ENCODE measurements around the gene RIPK1.
"Not testable (repeated sequence)": the region's sequence is repeated elsewhere in the genome, so short reads cannot be mapped to it uniquely, and the experiment has no call there.

Gene RIPK1

DNA sequence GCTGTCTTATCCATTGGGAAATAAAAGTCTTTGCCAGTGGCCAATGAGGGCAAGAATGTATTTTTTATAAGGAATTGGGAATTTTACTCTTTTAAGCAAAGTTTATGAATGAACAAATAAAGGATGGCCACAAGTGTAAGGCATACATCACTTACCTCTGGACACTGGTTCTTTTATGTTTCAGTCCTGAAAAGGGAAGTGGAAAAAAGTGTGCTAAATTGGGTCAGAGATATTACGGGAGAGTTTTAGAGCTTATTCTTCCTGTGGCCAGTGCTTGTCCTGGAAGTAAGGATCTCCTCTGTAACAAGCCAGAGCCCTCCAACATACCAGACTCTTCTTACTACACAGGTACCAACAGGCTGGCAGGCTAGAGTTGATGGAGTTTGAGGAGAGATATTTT lies 22.5 kb upstream of the RIPK1 start:
- no peak overlapping the region for H3K4me3 ChIP-seq (ENCODE audit: low read depth in 1 of 2, low read length in 2 of 2)
- H3K79me2 ChIP-seq (ENCODE audit: insufficient read depth, low read length) = no peaks in the 10 kb centered on the region
- H3K4me2 ChIP-seq (ENCODE audit: insufficient read depth, low read length) = no peak overlapping the region
- H2AFZ ChIP-seq (ENCODE audit: low read depth, low read length) = no peak overlapping the region
- H3K4me1 ChIP-seq (ENCODE audit: insufficient read depth, low read length) = no peaks in the 10 kb centered on the region
- no peaks in the 10 kb centered on the region for H4K20me1 ChIP-seq (ENCODE audit: insufficient read depth, low read length)
- no peaks in the 10 kb centered on the region for H3K36me3 ChIP-seq (ENCODE audit: insufficient read depth, low read length)
- no peak overlapping the region for H3K27ac ChIP-seq (ENCODE audit: low read length)
- peaks cover 7% of the 10 kb centered on the region for H3K27me3 ChIP-seq (ENCODE audit: insufficient read depth, low read length, poor library complexity)
- DNase-seq (no peak), ATAC-seq (ENCODE audit: insufficient read depth, low read depth) (no peak)
- H3K9me3 ChIP-seq (ENCODE audit: insufficient read depth, low read length, severe bottlenecking) = no peaks in the 10 kb centered on the region
- no peak overlapping the region for H3K9ac ChIP-seq (ENCODE audit: low read depth, low read length)
- TF ChIP-seq EZH2 (IDR thresholded peaks at IDR 0.05; ENCODE audit: borderline replicate concordance, low read depth, low read length, severe bottlenecking) = no peak
- TF ChIP-seq, protein P1, sequence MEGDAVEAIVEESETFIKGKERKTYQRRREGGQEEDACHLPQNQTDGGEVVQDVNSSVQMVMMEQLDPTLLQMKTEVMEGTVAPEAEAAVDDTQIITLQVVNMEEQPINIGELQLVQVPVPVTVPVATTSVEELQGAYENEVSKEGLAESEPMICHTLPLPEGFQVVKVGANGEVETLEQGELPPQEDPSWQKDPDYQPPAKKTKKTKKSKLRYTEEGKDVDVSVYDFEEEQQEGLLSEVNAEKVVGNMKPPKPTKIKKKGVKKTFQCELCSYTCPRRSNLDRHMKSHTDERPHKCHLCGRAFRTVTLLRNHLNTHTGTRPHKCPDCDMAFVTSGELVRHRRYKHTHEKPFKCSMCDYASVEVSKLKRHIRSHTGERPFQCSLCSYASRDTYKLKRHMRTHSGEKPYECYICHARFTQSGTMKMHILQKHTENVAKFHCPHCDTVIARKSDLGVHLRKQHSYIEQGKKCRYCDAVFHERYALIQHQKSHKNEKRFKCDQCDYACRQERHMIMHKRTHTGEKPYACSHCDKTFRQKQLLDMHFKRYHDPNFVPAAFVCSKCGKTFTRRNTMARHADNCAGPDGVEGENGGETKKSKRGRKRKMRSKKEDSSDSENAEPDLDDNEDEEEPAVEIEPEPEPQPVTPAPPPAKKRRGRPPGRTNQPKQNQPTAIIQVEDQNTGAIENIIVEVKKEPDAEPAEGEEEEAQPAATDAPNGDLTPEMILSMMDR (IDR thresholded peaks at IDR 0.05; ENCODE audit: borderline replicate concordance, extremely low read depth, low read length, poor library complexity, severe bottlenecking) = no peak

DNA sequence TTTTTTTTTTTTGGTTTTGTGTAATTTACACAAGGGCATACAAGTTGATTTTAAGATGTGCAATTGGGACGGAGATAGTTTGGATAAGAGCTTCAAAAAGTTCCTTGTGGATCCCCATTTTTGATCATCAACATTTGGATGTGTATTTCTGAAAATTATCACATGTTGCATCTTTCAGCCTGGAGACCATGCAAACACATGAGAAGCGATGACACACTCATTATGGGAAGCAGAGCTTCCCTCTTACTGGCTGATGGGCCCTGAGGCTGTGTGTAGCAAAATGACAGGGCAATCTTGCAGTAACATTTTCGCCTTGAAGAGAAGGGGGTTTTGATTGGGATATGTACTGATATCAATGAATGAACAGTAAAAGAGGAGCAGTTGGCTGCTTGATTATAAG lies 22.0 kb upstream of the RIPK1 start:
- Histone ChIP-seq H3K27ac (ENCODE audit: low read length) (no peak overlapping the region), H3K9me3 (ENCODE audit: insufficient read depth, low read length, severe bottlenecking) (no peaks in the 10 kb centered on the region), H3K4me1 (ENCODE audit: insufficient read depth, low read length) (no peaks in the 10 kb centered on the region), H3K79me2 (ENCODE audit: insufficient read depth, low read length) (no peaks in the 10 kb centered on the region), H3K27me3 (ENCODE audit: insufficient read depth, low read length, poor library complexity) (peaks cover 7% of the 10 kb centered on the region), H2AFZ (ENCODE audit: low read depth, low read length) (no peak overlapping the region), H3K9ac (ENCODE audit: low read depth, low read length) (no peak overlapping the region), H3K4me2 (ENCODE audit: insufficient read depth, low read length) (no peak overlapping the region), H3K4me3 (ENCODE audit: low read depth in 1 of 2, low read length in 2 of 2) (no peak overlapping the region), H4K20me1 (ENCODE audit: insufficient read depth, low read length) (no peaks in the 10 kb centered on the region), H3K36me3 (ENCODE audit: insufficient read depth, low read length) (no peaks in the 10 kb centered on the region)
- no peak for TF ChIP-seq EZH2 (IDR thresholded peaks at IDR 0.05; ENCODE audit: borderline replicate concordance, low read depth, low read length, severe bottlenecking)
- TF ChIP-seq, protein P1 (IDR thresholded peaks at IDR 0.05; ENCODE audit: borderline replicate concordance, extremely low read depth, low read length, poor library complexity, severe bottlenecking) = no peak
- ATAC-seq (ENCODE audit: insufficient read depth, low read depth) = no peak
- no peak for DNase-seq

- not testable (repeated sequence) for H3K9ac ChIP-seq (ENCODE audit: low read depth, low read length); ATAC-seq (ENCODE audit: insufficient read depth, low read depth); H3K27me3 ChIP-seq (ENCODE audit: insufficient read depth, low read length, poor library complexity); DNase-seq; H3K4me3 ChIP-seq (ENCODE audit: low read depth in 1 of 2, low read length in 2 of 2); H2AFZ ChIP-seq (ENCODE audit: low read depth, low read length); H3K27ac ChIP-seq (ENCODE audit: low read length); H3K36me3 ChIP-seq (ENCODE audit: insufficient read depth, low read length); H4K20me1 ChIP-seq (ENCODE audit: insufficient read depth, low read length); H3K4me2 ChIP-seq (ENCODE audit: insufficient read depth, low read length); H3K4me1 ChIP-seq (ENCODE audit: insufficient read depth, low read length); H3K9me3 ChIP-seq (ENCODE audit: insufficient read depth, low read length, severe bottlenecking); H3K79me2 ChIP-seq (ENCODE audit: insufficient read depth, low read length)
Measured at GRCh38 chr6:3048009-3048408, 20.3 kb upstream of the RIPK1 start.

- H3K4me3 ChIP-seq (ENCODE audit: low read depth in 1 of 2, low read length in 2 of 2) = no peak overlapping the region
Measured at GRCh38 chr6:3052481-3053230, 15.6 kb upstream of the RIPK1 start.

More at GRCh38 chr6:3052481-3053230, 15.6 kb upstream of the RIPK1 start:
- no peak for DNase-seq
- TF ChIP-seq EZH2 (IDR thresholded peaks at IDR 0.05; ENCODE audit: borderline replicate concordance, low read depth, low read length, severe bottlenecking) = no peak
- TF ChIP-seq, protein P1 (IDR thresholded peaks at IDR 0.05; ENCODE audit: borderline replicate concordance, extremely low read depth, low read length, poor library complexity, severe bottlenecking) = no peak
- Histone ChIP-seq H3K9ac (ENCODE audit: low read depth, low read length) (no peak overlapping the region), H3K27ac (ENCODE audit: low read length) (no peak overlapping the region), H3K79me2 (ENCODE audit: insufficient read depth, low read length) (no peaks in the 10 kb centered on the region), H4K20me1 (ENCODE audit: insufficient read depth, low read length) (no peaks in the 10 kb centered on the region), H3K4me1 (ENCODE audit: insufficient read depth, low read length) (peaks cover 5% of the 10 kb centered on the region), H3K36me3 (ENCODE audit: insufficient read depth, low read length) (no peaks in the 10 kb centered on the region), H3K27me3 (ENCODE audit: insufficient read depth, low read length, poor library complexity) (no peaks in the 10 kb centered on the region), H2AFZ (ENCODE audit: low read depth, low read length) (no peak overlapping the region), H3K4me2 (ENCODE audit: insufficient read depth, low read length) (no peak overlapping the region), H3K9me3 (ENCODE audit: insufficient read depth, low read length, severe bottlenecking) (no peaks in the 10 kb centered on the region)
- no peak for ATAC-seq (ENCODE audit: insufficient read depth, low read depth)
